Ishikawa (cell line): ENCODE data around the gene SHOX.

Source experiments
- CEBPB ChIP-seq: IDR thresholded peaks from 2 replicates; pipeline ENCODE4 v1.6.1; 2012
- CREB1 ChIP-seq: IDR thresholded peaks from 2 replicates; pipeline ENCODE4 v1.6.1; 2012; ENCODE audit warnings: low read depth
- EGR1 ChIP-seq: IDR thresholded peaks from 2 replicates; pipeline ENCODE4 v1.6.1; 2012
- EP300 ChIP-seq: IDR thresholded peaks from 2 replicates; pipeline ENCODE4 v1.6.1; 2012; ENCODE audit warnings: borderline replicate concordance
- FOXM1 ChIP-seq: IDR thresholded peaks from 2 replicates; pipeline ENCODE4 v1.6.1; 2012; ENCODE audit warnings: low read depth, borderline replicate concordance
- NFIC ChIP-seq: IDR thresholded peaks from 2 replicates; pipeline ENCODE4 v1.6.1; 2012
- RAD21 ChIP-seq: IDR thresholded peaks from 2 replicates; pipeline ENCODE4 v1.6.1; 2012; ENCODE audit warnings: low read depth
- TAF1 ChIP-seq: IDR thresholded peaks from 2 replicates; pipeline ENCODE4 v1.6.1; 2012; ENCODE audit warnings: low read depth, mild to moderate bottlenecking
- TCF12 ChIP-seq: IDR thresholded peaks from 2 replicates; pipeline ENCODE4 v1.6.1; 2012; ENCODE audit warnings: low read depth
- TEAD4 ChIP-seq: IDR thresholded peaks from 2 replicates; pipeline ENCODE4 v1.6.1; 2012
- YY1 ChIP-seq: IDR thresholded peaks from 2 replicates; pipeline ENCODE4 v1.6.1; 2012; ENCODE audit warnings: low read depth
- ZBTB7A ChIP-seq: IDR thresholded peaks from 2 replicates; pipeline ENCODE4 v1.6.1; 2012; ENCODE audit warnings: low read depth
- TF ChIP-seq, protein P1 (sequence below): IDR thresholded peaks from 2 replicates; pipeline ENCODE4 v1.6.1; 2012; ENCODE audit warnings: low read depth, mild to moderate bottlenecking
- TF ChIP-seq, protein P2 (sequence below): IDR thresholded peaks from 2 replicates; pipeline ENCODE4 v1.6.1; 2012
- TF ChIP-seq, protein P3 (sequence below): IDR thresholded peaks from 2 replicates; pipeline ENCODE4 v1.6.1; 2012

Gene SHOX

DNA sequence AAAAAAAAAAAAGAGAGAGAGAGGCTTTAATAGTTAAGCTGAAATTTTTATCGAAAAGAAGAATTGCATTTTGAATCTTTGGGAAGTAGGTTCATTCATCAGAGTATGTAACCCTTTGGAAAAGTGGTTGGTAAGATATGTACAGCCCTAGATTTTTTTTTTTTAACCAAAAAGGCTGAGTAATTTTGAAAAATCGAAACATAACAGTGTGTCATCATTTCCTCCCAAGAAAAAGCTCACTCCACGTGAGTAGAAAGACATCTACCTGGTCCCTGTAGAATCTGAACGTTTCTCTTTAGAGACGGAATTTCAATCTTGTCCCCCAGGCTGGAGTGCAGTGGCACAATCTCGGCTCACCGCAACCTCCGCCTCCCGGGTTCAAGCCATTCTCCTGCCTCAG, 16.2 kb downstream of the SHOX start:
- TF ChIP-seq EGR1: no peak

DNA sequence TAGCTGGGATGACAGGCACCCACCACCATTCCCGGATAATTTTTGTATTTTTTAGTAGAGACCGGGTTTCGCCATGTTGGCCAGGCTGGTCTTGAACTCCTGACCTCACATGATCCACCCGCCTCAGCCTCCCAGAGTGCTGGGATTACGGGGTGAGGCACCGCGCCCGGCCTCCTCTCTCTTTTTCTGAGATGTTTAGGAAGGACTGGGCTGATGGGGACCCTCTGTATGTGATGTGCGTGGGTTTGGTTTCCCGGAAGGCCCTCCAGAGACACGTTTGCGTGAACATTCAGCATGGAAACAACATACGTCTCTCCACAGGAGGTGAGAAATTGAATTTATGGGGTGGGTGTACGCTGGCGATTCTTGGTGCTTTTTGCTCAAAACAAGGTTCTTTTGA, 18.6 kb downstream of the SHOX start:
- no peak for TF ChIP-seq EP300
- TF ChIP-seq RAD21: no peak
- no peak for TF ChIP-seq CEBPB
- no peak for TF ChIP-seq FOXM1
- TF ChIP-seq, protein P1, sequence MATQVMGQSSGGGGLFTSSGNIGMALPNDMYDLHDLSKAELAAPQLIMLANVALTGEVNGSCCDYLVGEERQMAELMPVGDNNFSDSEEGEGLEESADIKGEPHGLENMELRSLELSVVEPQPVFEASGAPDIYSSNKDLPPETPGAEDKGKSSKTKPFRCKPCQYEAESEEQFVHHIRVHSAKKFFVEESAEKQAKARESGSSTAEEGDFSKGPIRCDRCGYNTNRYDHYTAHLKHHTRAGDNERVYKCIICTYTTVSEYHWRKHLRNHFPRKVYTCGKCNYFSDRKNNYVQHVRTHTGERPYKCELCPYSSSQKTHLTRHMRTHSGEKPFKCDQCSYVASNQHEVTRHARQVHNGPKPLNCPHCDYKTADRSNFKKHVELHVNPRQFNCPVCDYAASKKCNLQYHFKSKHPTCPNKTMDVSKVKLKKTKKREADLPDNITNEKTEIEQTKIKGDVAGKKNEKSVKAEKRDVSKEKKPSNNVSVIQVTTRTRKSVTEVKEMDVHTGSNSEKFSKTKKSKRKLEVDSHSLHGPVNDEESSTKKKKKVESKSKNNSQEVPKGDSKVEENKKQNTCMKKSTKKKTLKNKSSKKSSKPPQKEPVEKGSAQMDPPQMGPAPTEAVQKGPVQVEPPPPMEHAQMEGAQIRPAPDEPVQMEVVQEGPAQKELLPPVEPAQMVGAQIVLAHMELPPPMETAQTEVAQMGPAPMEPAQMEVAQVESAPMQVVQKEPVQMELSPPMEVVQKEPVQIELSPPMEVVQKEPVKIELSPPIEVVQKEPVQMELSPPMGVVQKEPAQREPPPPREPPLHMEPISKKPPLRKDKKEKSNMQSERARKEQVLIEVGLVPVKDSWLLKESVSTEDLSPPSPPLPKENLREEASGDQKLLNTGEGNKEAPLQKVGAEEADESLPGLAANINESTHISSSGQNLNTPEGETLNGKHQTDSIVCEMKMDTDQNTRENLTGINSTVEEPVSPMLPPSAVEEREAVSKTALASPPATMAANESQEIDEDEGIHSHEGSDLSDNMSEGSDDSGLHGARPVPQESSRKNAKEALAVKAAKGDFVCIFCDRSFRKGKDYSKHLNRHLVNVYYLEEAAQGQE: no peak
- no peak for TF ChIP-seq EGR1
- TF ChIP-seq TAF1: no peak
- no peak for TF ChIP-seq YY1
- no peak for TF ChIP-seq CREB1
- TF ChIP-seq, protein P2, sequence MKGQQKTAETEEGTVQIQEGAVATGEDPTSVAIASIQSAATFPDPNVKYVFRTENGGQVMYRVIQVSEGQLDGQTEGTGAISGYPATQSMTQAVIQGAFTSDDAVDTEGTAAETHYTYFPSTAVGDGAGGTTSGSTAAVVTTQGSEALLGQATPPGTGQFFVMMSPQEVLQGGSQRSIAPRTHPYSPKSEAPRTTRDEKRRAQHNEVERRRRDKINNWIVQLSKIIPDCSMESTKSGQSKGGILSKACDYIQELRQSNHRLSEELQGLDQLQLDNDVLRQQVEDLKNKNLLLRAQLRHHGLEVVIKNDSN: no peak
- no peak for TF ChIP-seq TCF12

DNA sequence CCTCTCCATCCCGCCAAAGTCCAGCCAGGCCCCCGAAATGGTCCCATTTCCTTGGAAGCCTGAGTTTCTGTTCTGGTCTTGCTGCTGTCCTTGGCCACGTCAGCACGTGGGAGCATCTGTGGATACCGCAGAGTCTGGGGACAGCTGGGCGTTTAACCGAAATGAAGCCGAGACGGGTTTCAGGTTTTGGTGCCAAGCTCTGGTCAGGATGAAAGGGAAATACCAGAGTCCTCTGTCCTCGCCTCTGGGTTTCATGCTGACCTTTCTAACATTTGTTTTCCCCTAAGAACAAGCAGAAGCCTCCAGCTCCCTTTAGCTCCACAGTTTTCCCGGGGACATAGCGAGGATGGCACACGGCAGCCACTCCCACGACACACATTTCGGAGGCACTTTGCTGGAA, 19.7 kb downstream of the SHOX start:
- no peak for TF ChIP-seq RAD21

DNA sequence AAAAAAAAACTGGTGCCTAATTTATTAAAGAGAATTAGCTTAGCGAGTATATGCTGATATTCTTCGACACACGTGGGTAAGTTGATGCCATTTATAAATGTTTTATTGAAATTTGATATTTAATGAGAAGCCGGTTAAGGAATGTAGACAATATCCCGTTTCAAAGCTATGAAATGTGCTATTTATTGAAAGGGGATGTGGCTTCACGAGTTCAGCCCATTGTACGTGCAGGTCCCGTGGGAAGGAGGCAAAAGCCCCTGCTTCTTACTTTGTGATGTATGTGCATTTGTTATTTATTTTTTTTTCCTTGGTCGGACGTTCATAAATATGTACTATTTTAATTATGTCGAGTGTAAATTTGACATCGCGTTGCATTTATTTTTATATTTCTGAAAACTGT, 20.2 kb downstream of the SHOX start:
- no peak for TF ChIP-seq ZBTB7A
- no peak for TF ChIP-seq NFIC

DNA sequence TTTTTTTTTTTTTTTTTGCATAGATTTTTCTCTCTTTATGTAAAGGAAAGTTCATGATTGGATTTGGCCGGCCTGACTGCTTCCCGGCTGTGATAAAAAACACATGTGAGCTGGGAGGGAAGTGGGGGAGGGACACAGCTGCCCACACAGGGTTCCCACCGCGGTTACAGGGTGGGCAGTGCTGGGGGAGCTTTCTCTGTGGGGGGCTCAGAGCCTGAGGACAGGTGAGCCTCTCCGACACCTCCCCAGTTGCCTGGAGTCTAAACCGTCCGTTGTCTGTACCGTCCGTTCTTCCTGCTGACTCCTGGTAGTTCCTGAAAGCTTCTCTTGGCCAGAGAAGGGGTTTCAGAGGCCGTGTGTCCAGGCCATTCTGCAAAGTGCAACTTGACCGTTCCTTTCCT, 21.8 kb downstream of the SHOX start:
- TF ChIP-seq CEBPB: no peak
- TF ChIP-seq, protein P3, sequence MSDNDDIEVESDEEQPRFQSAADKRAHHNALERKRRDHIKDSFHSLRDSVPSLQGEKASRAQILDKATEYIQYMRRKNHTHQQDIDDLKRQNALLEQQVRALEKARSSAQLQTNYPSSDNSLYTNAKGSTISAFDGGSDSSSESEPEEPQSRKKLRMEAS: no peak
- TF ChIP-seq TAF1: no peak
- TF ChIP-seq CREB1: no peak
- no peak for TF ChIP-seq YY1
- TF ChIP-seq EP300: no peak
- TF ChIP-seq FOXM1: no peak
- TF ChIP-seq EGR1: no peak
- TF ChIP-seq TEAD4: no peak
- no peak for TF ChIP-seq TCF12
- TF ChIP-seq RAD21: no peak
- no peak for TF ChIP-seq ZBTB7A
- no peak for TF ChIP-seq NFIC
- TF ChIP-seq, protein P1: no peak
- TF ChIP-seq, protein P2: no peak

DNA sequence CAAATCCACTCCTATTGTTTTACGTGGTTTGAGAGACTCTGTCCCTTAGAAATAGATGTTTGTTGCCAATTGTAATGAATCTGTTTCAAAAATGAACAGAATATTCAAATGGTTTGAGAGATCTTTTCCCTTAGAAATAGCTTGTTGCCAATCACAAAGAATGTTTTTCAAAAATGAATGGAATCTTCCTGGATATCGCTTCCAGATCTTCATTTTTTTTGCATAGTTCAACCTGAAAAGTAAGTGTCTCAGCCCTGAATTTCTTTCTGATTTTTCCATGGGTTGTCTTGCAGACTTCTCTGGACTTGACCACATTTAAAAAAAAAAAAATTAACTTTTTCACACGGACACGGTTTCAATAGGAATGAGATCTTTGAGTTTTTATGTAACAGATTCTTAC, 22.7 kb downstream of the SHOX start:
- TF ChIP-seq CEBPB (no peak), TCF12 (no peak), CREB1 (no peak), EP300 (no peak)
- TF ChIP-seq, protein P3: no peak

DNA sequence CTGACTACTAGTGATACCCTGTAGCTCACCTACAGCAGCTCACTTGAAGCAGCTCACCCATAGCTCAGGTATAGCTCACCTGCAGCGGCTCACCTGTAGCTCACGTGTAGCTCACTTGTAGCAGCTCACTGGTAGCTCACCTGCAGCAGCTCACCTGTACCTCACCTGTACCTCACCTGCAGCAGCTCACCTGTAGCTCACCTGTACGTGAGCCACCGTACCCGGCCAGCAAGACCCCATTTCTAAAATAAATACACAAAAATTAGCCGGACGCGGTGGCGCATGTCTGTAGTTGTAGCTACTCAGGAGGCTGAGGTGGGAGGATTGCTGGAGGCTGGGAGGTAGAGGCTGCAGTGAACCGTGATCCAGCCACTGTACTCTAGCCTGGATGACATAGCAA, 30.6 kb downstream of the SHOX start:
- no peak for TF ChIP-seq CREB1
- no peak for TF ChIP-seq EGR1
- TF ChIP-seq, protein P1: no peak
- TF ChIP-seq TCF12: no peak
- no peak for TF ChIP-seq TAF1
- no peak for TF ChIP-seq CEBPB
- no peak for TF ChIP-seq YY1
- TF ChIP-seq RAD21: no peak
- TF ChIP-seq TEAD4: no peak
- no peak for TF ChIP-seq FOXM1
- TF ChIP-seq, protein P2: no peak
- TF ChIP-seq ZBTB7A: no peak
- TF ChIP-seq, protein P3: no peak
- TF ChIP-seq NFIC: no peak
- no peak for TF ChIP-seq EP300
